Measurements from ENCODE around the gene HMGCL.
"Not testable (repeated sequence)": the region's sequence is repeated elsewhere in the genome, so short reads cannot be mapped to it uniquely, and the experiment has no call there.

The HMGCL gene

DNA sequence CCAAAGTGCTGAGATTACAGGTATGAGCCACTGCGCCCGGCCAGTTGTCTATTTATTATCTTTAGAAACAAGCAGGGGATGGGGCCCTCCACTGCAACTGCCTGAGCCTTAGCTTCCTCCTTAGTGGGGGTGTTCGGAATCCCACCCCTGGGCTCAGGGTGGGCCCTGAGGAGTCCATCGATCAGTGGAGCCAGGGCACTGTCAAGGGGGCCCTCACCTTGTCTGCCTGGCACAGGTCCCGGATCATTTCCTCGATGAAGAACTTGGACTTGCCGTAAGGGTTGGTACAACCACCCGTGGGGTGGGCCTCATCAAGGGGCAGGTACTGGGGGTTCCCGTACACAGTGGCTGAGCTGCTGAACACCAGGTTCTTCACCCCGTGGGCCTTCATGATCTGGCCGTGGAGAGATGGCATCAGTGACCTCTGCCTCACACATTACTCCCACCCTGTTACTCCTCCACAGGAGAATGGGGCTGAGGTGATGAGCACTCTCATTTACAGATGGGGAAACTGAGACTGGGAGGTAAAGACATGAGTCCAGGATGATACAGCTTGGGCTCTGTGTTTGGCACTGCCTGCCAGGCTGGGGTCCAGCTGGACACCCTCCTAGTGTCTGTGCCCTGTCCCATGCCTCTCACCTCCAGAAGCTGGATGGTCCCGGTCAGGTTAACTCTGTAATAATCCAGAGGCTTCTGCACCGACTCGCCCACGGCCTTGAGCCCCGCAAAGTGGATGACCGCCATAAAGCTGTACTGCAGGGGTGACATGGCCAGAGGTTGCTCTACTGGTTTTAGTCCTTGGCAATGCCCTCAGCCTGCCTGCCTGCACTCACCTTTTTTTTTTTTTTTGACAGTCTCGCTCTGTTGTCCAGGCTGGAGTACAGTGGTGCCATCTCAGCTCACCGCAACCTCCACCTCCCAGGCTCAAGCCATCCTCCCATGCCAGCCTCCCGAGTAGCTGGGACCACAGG is 27.5 kb downstream of the HMGCL start:
- DNase-seq, result no peak

DNA sequence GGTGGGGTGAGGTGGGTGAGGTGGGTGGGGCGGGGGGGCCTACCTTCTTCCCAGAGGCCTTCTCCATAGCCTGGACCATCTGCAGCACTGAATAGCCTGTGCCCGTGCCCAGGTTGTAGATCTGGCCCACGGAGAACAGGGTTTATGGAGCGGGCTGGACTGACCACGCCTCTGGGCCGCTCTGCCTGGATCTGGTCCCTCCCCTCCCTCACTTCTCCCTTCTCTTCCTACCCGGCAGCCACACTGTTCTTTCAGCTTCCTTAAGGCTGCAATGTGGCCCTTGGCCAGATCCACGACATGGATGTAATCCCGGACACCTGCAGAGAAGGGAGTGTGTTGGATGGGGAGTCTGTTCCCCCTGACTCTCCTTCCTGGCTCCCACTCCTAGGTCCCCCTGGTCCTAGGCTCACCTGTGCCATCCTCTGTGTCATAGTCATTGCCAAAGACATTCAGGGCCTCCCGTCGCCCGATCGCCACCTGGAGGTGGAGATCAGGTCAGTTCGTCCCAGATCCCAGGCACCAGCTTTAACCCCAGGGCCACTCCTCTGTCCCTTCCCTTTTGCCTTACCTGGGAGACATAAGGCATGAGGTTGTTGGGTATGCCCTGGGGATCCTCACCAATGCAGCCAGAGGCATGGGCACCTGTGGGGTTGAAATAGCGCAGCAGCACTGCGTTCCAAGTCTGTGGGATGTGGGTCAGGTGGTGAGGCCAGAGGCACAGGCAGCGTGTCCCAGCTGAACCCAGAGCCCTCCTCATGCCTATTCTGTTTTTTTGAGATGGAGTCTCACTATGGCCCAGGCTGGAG is 28.6 kb downstream of the HMGCL start:
- no peak for DNase-seq

GRCh38 chr1:23795676-23796465 is 29.4 kb downstream of the HMGCL start:
- no peak for DNase-seq

DNA sequence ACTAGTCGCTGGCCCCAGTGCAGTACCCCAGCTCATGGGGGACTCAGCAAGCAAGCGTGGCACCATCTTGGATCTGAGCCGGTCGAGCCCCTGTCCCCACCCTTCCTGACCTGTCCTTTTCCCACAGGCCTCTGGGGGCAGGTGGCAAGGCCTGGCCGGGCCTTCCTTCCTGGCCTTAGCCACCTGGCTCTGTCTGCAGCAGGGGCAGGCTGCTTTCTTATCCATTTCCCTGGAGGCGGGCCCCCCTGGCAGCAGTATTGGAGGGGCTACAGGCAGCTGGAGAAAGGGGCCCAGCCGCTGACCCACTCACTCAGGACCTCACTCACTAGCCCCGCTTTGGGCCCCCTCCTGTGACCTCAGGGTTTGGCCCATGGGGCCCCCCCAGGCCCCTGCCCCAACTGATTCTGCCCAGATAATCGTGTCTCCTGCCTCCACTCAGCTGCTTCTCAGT is 30.5 kb downstream of the HMGCL start:
- not testable (repeated sequence) for DNase-seq

DNA sequence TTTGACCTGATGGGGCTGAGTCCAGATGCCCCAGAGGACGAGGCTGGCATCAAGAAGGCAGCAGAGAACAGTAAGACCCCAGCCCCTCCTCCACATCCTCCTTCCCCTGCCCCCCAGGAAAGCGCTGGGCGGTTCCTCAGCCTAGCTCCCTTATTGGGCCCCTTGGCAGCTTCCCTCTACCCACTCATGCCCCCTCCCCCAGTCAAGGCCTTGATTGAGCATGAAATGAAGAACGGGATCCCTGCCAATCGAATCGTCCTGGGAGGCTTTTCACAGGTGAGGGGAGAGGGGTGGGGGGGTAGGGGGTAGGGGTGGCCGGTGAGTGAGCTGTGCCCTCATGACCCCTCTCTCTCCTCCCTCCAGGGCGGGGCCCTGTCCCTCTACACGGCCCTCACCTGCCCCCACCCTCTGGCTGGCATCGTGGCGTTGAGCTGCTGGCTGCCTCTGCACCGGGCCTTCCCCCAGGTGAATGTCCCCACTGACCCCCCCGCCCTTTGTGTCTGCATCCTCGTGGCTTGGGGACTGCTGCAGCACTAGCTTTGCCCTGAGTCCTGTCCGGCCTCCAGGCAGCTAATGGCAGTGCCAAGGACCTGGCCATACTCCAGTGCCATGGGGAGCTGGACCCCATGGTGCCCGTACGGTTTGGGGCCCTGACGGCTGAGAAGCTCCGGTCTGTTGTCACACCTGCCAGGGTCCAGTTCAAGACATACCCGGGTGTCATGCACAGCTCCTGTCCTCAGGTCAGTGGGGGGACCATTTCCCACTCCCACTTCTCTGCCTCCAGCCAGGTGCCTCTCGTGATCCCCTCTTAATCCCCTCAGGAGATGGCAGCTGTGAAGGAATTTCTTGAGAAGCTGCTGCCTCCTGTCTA is 31.1 kb downstream of the HMGCL start:
- no peak for DNase-seq

GRCh38 chr1:23793018-23793781 is 32.0 kb downstream of the HMGCL start:
- DNase-seq, result peak in 1 of 2 donors; percentile 44

DNA sequence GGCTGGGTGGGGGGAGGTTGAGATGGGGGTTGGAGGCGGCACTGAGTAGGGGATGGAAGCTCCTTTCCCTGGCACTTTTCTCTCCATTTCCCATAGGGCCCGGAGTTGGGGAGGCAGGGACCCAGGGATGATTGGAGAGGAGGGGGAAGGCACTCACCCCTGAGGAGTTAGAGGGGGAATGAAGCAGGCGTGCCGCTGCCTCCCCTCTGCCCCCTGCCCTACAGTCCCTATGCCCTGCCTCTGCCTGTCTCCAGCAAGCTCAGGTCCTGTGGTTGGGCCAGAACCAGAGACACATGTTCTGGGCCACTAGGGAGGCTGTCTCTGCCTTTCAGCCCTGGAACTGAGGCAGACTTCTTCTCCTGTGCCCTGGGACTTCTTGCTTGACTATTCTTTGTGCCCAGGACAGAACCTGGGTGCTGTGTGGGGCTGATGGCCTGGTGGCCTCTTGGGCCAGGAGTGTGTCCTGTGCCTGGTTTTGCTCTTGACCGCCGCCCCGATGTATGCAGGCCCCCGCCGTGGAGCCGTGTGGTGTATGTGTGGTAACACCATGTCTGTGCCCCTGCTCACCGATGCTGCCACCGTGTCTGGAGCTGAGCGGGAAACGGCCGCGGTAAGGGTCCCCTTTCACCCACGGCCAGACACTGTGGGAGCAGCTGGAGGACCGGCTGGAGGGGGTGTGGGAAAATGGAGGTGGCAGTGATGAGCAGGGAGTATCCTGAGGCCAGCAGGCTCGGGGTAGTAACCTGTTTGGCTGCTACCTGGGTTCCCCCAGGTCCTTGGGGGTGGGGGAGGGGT is 32.9 kb downstream of the HMGCL start:
- DNase-seq, result no peak

DNA sequence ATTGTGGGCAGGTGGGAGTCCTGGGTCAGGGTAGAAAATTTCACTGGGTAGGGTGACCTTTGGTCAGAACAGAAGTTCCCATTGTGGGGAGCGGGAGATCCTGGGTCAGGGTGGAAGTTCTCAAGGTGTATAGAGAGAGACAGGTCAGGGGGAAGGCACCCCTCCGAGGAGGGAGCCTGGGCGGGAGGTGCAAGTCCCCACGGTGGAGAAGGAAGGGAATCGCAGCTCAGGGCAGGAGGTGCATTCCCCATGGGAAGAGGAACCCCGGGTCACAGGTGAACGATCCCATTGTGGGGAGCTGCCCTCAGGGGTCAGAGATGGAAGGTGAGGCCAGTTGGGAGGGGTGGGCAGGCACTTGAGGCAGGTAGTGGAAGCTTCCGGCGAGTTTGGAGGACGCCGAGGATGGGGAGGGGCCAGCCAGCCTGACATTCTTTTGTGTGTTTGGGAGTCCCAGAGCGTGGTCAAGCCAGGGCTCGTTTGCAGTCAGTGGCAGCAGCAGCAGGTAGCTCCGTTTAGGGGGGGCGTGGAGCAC is 33.6 kb downstream of the HMGCL start:
- DNase-seq, result peak in 1 of 2 donors; percentile 34

DNA sequence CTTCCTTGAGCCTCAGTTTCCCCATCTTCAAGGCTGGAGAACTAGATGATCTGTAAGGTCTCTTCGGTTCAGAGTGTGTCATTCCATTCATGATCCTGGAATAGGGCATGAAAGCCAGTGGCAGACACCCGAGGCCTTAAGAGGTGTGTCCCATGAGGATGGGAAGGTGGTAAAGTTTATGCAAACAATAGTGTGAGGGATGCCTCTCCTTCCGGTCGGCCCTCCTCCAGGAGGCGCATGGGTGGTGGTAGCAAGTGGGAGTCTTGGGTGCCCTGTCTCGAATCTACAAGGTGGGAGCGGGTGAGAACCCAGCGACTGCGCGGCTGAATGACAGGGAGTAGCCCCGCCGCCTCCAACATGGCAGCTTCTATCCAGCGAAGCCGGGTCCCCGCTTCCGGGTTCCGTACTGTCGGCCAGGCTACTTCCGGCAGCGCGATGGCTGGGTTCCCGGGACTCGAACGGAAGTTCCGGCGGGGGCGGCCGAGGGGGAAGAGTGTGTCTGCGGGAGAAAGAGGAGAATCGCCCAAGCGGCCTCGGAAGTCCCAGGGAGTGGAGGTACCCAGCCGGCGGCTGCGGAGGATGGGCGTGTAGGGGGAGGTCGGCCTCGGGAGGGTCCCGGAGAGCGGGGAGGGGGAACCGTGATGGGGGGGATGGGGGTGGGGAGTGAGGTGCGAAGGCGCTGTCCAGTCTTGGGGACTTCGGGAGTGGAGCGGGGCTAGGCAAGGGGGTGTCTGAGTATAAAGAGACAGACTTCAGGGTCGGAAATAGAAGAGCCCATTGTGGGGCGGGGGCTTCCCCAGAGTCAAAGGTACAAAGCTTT is 34.3 kb downstream of the HMGCL start, which contains the start of gene LYPLA2:
TSS of gene LYPLA2 (plus strand) at position 450 of the 820 bp plus-strand sequence. CDS start 1,538 bp downstream, outside the sequence.
- DNase-seq, result peak; percentile 82 to 88

- DNase-seq, result no peak
These were observed 36.5 kb downstream of the HMGCL start for GRCh38 chr1:23788695-23789094.

GRCh38 chr1:23787701-23788100 is 37.5 kb downstream of the HMGCL start:
- DNase-seq, result no peak

DNA sequence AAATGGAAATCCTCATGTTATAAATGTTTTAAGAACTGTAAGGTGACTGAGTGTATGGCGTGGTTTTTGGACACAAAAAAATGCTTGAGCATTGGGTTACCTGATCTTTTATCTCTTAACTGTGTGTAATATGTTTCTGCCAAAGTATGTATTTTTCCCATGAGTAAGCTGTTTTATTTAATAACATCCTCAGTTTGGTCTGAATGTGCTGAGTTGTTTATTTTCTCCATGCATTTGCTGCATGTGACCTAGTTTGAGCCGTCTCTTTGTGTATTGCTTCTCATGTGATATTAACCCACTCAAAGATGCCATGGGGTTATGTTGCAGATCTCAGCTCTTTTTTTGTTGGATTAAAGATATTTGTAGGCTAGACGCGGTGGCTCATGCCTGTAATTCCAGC is 40.4 kb downstream of the HMGCL start:
- no peak for DNase-seq

GRCh38 chr1:23783141-23783540 is 42.1 kb downstream of the HMGCL start:
- DNase-seq, result not testable (repeated sequence)

- DNase-seq, result no peak
These were observed 45.3 kb downstream of the HMGCL start for GRCh38 chr1:23779826-23780371.

DNA sequence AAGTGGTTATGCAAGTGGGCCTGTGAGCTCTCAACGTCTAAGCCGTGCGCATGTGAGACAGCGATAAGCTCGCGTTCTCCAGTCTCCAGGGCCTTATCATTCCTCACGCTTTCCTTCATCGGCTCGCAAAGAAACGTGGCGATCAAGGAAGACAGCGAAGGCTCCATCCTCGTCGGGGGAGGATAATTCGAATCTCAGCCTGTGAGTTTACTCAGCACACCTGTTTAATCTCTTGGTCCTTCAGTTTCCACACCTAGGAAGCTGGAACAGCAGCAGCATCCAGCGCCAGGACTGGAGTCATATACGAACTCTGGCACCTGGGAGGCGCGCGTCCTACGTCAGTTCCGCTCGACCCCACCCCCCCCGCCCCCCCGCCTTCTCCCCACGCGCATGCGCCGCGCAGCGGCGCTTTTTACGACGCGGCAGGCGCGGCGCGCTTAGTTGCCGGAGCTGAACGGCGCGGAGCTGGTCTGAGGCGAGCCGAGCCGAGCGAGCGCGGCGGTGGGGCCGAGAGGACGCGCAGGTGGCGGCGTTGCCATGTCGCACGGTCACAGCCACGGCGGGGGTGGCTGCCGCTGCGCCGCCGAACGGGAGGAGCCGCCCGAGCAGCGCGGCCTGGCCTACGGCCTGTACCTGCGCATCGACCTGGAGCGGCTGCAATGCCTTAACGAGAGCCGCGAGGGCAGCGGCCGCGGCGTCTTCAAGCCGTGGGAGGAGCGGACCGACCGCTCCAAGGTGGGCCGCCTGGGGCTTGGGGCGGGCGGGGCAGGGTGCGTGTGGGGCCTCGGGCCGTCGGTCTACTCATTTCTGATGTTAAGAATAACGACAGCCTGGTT is 47.0 kb downstream of the HMGCL start, which contains the start of gene PITHD1:
TSS of gene PITHD1 (plus strand) at position 440 of the 836 bp plus-strand sequence. CDS start at position 538, 98 bp downstream.
- peak; percentile 85 to 88 for DNase-seq

DNA sequence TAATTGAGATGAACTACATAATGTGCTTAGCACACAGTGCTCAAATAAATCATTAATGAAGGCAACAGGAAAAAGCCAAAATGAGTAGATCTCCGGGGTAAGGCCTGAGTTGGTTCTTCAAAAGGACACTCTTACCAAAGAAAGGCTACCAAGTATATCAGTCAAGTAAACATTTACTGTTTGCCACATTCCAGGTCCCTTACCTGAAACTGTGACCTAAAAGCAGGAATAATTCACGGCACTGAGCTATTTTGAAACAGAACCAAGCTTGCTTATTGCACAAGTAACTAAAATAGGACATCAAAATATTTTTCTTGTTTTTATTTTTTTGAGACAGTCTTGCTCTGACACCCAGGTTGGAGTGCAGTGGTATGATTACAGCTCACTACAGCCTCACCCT is 49.0 kb downstream of the HMGCL start:
- DNase-seq, result no peak

DNA sequence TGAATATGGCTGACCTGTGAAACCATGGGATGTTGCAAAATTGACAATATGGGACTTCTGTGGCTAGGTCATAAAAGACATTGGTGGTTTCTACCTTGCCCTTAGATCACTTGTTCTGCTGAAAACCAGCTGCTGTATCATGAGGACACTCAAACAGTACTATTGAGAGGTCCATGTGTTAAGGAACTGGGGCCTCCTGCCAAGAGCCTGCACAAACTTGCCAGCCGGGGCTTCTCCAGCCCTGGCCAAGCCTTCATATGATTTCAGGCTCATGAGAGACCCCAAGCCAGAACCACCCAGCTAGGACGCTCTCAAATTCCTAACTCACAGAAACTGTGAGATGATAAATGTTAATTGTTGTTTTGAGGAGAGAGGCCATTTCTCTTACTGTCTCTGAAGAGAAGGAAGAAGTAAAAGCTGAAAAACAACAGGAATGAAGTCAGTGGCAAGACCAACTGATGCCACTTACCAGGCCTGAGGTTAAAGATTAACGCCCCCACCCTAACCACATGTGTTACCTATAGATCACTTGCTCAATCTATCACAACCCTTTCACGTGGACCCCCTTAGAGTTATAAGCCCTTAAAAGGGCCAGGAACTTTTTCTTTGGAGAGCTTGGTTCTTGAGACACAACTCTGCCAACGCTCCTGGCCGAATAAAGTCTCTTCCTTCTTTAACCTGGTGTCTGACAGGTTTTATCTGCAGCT is 50.9 kb downstream of the HMGCL start:
- no peak for DNase-seq
